Testis (tissue), 5 donors: ENCODE results near the gene DNM3. TPM values are rescaled to one million over a fixed set of nuclear protein-coding genes. Genes with fewer than 3 reads are reported as not detected.

Experiments used
- DNase-seq: peaks from one replicate; pipeline ENCODE4 v3.0.0-alpha.2; 2019
- H3K27ac ChIP-seq, 2 donors: fragments of 200-600 bp; sonication (generic); one replicate each; pipeline ENCODE4 v1.5.1; 2019
- H3K27me3 ChIP-seq: fragments of 200-600 bp; sonication (generic); one replicate; pipeline ENCODE4 v1.5.1; 2019
- H3K36me3 ChIP-seq: fragments of 200-600 bp; sonication (generic); one replicate; pipeline ENCODE4 v1.5.1; 2017; ENCODE audit warnings: low read depth; ENCODE audit errors: missing control alignments
- H3K4me1 ChIP-seq: fragments of 200-600 bp; sonication (generic); one replicate; pipeline ENCODE4 v1.5.1; 2019
- H3K4me3 ChIP-seq, 2 donors: fragments of 200-600 bp; sonication (generic); one replicate each; pipeline ENCODE4 v1.5.1; 2017 to 2019
- H3K9me3 ChIP-seq: fragments of 200-600 bp; sonication (generic); one replicate; pipeline ENCODE4 v1.5.1; 2017
- CTCF ChIP-seq, 3 experiments: fragments of 450-650 bp in 2 of 3; fragments of 200-600 bp in 1 of 3; sonication (generic) in 1 of 3; IDR thresholded peaks; one replicate each; pipeline ENCODE4 v1.5.1; 2016 to 2019; ENCODE audit warnings: antibody characterized with exemption in 3 of 3, mild to moderate bottlenecking in 2 of 3, moderate library complexity in 1 of 3
- POLR2A ChIP-seq: fragments of 450-650 bp; IDR thresholded peaks from one replicate; pipeline ENCODE4 v1.6.1; 2017; ENCODE audit warnings: antibody characterized with exemption, mild to moderate bottlenecking, moderate library complexity
- WGBS, 2 donors: methylation state at CpG; one replicate each; pipeline ENCODE4 v1.1.5; 2018; 5-methylcytosine and 5-hydroxymethylcytosine counted together
- intact Hi-C: fragments of 100-400 bp; cut with DNase I; formaldehyde crosslinking; loops from one replicate; pipeline ENCODE4 v1.15.1; 2023; ENCODE audit warnings: low total_unique reads
- long read RNA-seq, 2 donors: transcript quantifications; one replicate each; lab custom pipeline, GENCODE V29; 2026
- polyA plus RNA-seq: library from polyadenylated mRNA; stranded (reverse); fragments of 350-450 nt; fragmentation: Illumina TruSeq; extraction: RNeasy Lipid Tissue Mini Kit (QIAGEN cat#74804); gene quantifications from one replicate; pipeline ENCODE4 v1.2.3, GENCODE V29; 2014; ENCODE audit warnings: low read depth, low replicate concordance; ENCODE audit not compliant: insufficient read depth
- total RNA-seq, 2 donors: library from RNA; depleted of rRNA; stranded (reverse); fragments of >200 nt; gene quantifications; one replicate each; pipeline ENCODE4 v1.2.3, GENCODE V29; 2016

DNM3 gene
- 10 to 100 TPM in 1 of 2 donors, 1 to 10 TPM in 1; 8.4 to 10.2 TPM for total RNA-seq
- polyA plus RNA-seq, result 4.9 TPM
- long read RNA-seq, donor 1, partial matches to known transcripts, result 0 of 39 reads
- long read RNA-seq, donor 1, other reads (novel, unspliced or antisense), result 39 of 39 reads
- long read RNA-seq, donor 2, result 0 reads

GRCh38 chr1:171841050-171841910, at the start of gene DNM3:
DNM3 (plus strand) TSS chr1:171841498; CDS start chr1:171841657, 159 bp downstream.
- Histone ChIP-seq H3K27me3 (no peaks in the 10 kb centered on the region), H3K4me3 (peak within 1 kb of the TSS; percentile 73 to 88), H3K36me3 (no peaks in the 10 kb centered on the region), H3K4me1 (peaks cover 7% of the 10 kb centered on the region), H3K27ac (peak within 1 kb of the TSS in 1 of 2 donors; percentile 51), H3K9me3 (no peaks in the 10 kb centered on the region)
- 0 to 1% methylated on average over 10 to 52 of the region's 85 CpGs for WGBS, 2 donors
- intact Hi-C loops, result no loop called here
- no peak for TF ChIP-seq CTCF (IDR thresholded peaks at IDR 0.05)
- DNase-seq, result peak; percentile 86

- Histone ChIP-seq H3K27ac (peak overlapping the region in 1 of 2 donors; percentile 53), H3K27me3 (no peaks in the 10 kb centered on the region), H3K4me3 (no peak overlapping the region), H3K4me1 (peaks cover 14% of the 10 kb centered on the region), H3K36me3 (no peaks in the 10 kb centered on the region), H3K9me3 (no peaks in the 10 kb centered on the region)
- intact Hi-C loops, result no loop called here
- no peak for DNase-seq
- TF ChIP-seq POLR2A (no peak), CTCF (IDR thresholded peaks at IDR 0.05) (no peak)
- WGBS, 2 donors, result 82 to 90% methylated on average over 7 of the region's 7 CpGs
These were observed 48.5 kb upstream of the DNM3 start for GRCh38 chr1:171792656-171793369.

GRCh38 chr1:171793636-171794035, 47.7 kb upstream of the DNM3 start:
- H3K27me3 ChIP-seq, result no peaks in the 10 kb centered on the region
- H3K36me3 ChIP-seq, result no peaks in the 10 kb centered on the region
- intact Hi-C loops, result no loop called here
- TF ChIP-seq POLR2A (no peak), CTCF (IDR thresholded peaks at IDR 0.05) (no peak)
- 75 to 93% methylated on average over 1 of the region's 1 CpG for WGBS, 2 donors
- no peaks in the 10 kb centered on the region for H3K9me3 ChIP-seq
- H3K4me1 ChIP-seq, result peaks cover 21% of the 10 kb centered on the region
- H3K4me3 ChIP-seq, result no peak overlapping the region
- no peak for DNase-seq
- peak overlapping the region; percentile 53 to 66 for H3K27ac ChIP-seq

- Histone ChIP-seq H3K4me1 (peaks cover 26% of the 10 kb centered on the region), H3K36me3 (no peaks in the 10 kb centered on the region), H3K9me3 (no peaks in the 10 kb centered on the region), H3K27ac (peak overlapping the region; percentile 53 to 66), H3K27me3 (no peaks in the 10 kb centered on the region), H3K4me3 (no peak overlapping the region)
- no peak for DNase-seq
- intact Hi-C loops, result no loop called here
- WGBS, 2 donors, result 90 to 95% methylated on average over 4 of the region's 4 CpGs
- TF ChIP-seq POLR2A, result no peak
- no peak for TF ChIP-seq CTCF (IDR thresholded peaks at IDR 0.05)
These were observed 47.2 kb upstream of the DNM3 start for GRCh38 chr1:171794085-171794484.
